ENCODE data around the gene GRAMD4. TPM values are rescaled to one million over a fixed set of nuclear protein-coding genes. Genes with fewer than 3 reads are reported as not detected.

The GRAMD4 gene
- total and polyA plus RNA-seq, 4 donors, result 16.3 to 67.7 (median 21.2) TPM

GRCh38 chr22:46666577-46667244 is 46.5 kb downstream of the GRAMD4 start:
- peaks cover 2 to 61% (median 13%) of the 10 kb centered on the region in 4 donors for H3K36me3 ChIP-seq (ENCODE audit: control insufficient read depth in 4 of 4, insufficient read depth in 4 of 4, low read length in 4 of 4)

DNA sequence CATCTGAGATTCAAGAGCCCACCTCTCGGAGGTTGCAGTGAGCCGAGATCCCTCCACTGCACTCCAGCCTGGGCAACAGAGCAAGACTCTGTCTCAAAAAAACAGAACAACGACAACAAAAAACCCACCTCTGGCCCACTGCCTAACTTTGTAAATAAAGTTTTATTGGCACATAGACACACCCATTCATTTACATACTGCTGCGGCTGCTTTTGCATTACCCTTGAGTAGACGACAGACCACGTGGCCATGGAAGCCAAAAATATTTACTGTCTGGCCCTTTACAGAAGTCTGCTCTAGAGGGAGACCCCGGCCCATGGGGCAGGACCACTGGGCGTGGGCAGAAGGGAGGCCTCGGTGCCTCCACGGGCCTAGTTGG is 47.0 kb downstream of the GRAMD4 start:
- TF ChIP-seq, protein P1, sequence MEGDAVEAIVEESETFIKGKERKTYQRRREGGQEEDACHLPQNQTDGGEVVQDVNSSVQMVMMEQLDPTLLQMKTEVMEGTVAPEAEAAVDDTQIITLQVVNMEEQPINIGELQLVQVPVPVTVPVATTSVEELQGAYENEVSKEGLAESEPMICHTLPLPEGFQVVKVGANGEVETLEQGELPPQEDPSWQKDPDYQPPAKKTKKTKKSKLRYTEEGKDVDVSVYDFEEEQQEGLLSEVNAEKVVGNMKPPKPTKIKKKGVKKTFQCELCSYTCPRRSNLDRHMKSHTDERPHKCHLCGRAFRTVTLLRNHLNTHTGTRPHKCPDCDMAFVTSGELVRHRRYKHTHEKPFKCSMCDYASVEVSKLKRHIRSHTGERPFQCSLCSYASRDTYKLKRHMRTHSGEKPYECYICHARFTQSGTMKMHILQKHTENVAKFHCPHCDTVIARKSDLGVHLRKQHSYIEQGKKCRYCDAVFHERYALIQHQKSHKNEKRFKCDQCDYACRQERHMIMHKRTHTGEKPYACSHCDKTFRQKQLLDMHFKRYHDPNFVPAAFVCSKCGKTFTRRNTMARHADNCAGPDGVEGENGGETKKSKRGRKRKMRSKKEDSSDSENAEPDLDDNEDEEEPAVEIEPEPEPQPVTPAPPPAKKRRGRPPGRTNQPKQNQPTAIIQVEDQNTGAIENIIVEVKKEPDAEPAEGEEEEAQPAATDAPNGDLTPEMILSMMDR (IDR thresholded peaks at IDR 0.05; ENCODE audit: control extremely low read depth, extremely low read depth), result no peak
- H3K27ac ChIP-seq (ENCODE audit: low read depth in 1 of 2, low read length in 1 of 2), result no peak overlapping the region
- no peak overlapping the region for H3K4me3 ChIP-seq
- no peaks in the 10 kb centered on the region for H3K27me3 ChIP-seq (ENCODE audit: control insufficient read depth in 3 of 3, insufficient read depth in 3 of 3, low read length in 2 of 3)
- H3K36me3 ChIP-seq (ENCODE audit: control insufficient read depth in 4 of 4, insufficient read depth in 4 of 4, low read length in 4 of 4), result peaks cover 2 to 58% (median 13%) of the 10 kb centered on the region in 4 donors
- ATAC-seq (ENCODE audit: insufficient read depth, low FRiP score) (no peak), DNase-seq (no peak)
- no peaks in the 10 kb centered on the region for H3K4me1 ChIP-seq (ENCODE audit: control insufficient read depth in 5 of 5, insufficient read depth in 5 of 5, low read length in 5 of 5)
- H3K9me3 ChIP-seq (ENCODE audit: control insufficient read depth in 4 of 4, insufficient read depth in 3 of 4, low read length in 3 of 4), result peaks cover 0 to 1% (median 0%) of the 10 kb centered on the region in 4 donors
- H3K9ac ChIP-seq (ENCODE audit: insufficient read depth in 1 of 2, low read length in 2 of 2), result no peak overlapping the region
- 97% methylated on average over 10 of the region's 10 CpGs for WGBS, 2 donors

More at GRCh38 chr22:46666577-46667244, 46.5 kb downstream of the GRAMD4 start:
- no peak for ATAC-seq (ENCODE audit: insufficient read depth, low FRiP score)
- Histone ChIP-seq H3K27me3 (ENCODE audit: control insufficient read depth in 3 of 3, insufficient read depth in 3 of 3, low read length in 2 of 3) (no peaks in the 10 kb centered on the region), H3K9ac (ENCODE audit: insufficient read depth in 1 of 2, low read length in 2 of 2) (no peak overlapping the region), H3K4me3 (no peak overlapping the region), H3K9me3 (ENCODE audit: control insufficient read depth in 4 of 4, insufficient read depth in 3 of 4, low read length in 3 of 4) (peaks cover 0 to 1% (median 0%) of the 10 kb centered on the region in 4 donors), H3K27ac (ENCODE audit: low read depth in 1 of 2, low read length in 1 of 2) (no peak overlapping the region), H3K4me1 (ENCODE audit: control insufficient read depth in 5 of 5, insufficient read depth in 5 of 5, low read length in 5 of 5) (no peaks in the 10 kb centered on the region)
- 98 to 99% methylated on average over 17 of the region's 17 CpGs for WGBS, 2 donors
- DNase-seq, result no peak
- TF ChIP-seq, protein P1 (IDR thresholded peaks at IDR 0.05; ENCODE audit: control extremely low read depth, extremely low read depth), result no peak

GRCh38 chr22:46668116-46668515 is 47.9 kb downstream of the GRAMD4 start:
- ATAC-seq (ENCODE audit: insufficient read depth, low FRiP score) (no peak), DNase-seq (no peak)
- TF ChIP-seq, protein P1 (IDR thresholded peaks at IDR 0.05; ENCODE audit: control extremely low read depth, extremely low read depth), result no peak
- Histone ChIP-seq H3K27me3 (ENCODE audit: control insufficient read depth in 3 of 3, insufficient read depth in 3 of 3, low read length in 2 of 3) (no peaks in the 10 kb centered on the region), H3K36me3 (ENCODE audit: control insufficient read depth in 4 of 4, insufficient read depth in 4 of 4, low read length in 4 of 4) (peaks cover 2 to 54% (median 13%) of the 10 kb centered on the region in 4 donors), H3K27ac (ENCODE audit: low read depth in 1 of 2, low read length in 1 of 2) (no peak overlapping the region), H3K4me1 (ENCODE audit: control insufficient read depth in 5 of 5, insufficient read depth in 5 of 5, low read length in 5 of 5) (no peaks in the 10 kb centered on the region), H3K9ac (ENCODE audit: insufficient read depth in 1 of 2, low read length in 2 of 2) (no peak overlapping the region), H3K4me3 (no peak overlapping the region), H3K9me3 (ENCODE audit: control insufficient read depth in 4 of 4, insufficient read depth in 3 of 4, low read length in 3 of 4) (peaks cover 0 to 1% (median 0%) of the 10 kb centered on the region in 4 donors)
- 90 to 95% methylated on average over 20 to 24 of the region's 24 CpGs for WGBS, 2 donors

Measured in lung (tissue), 12 donors.